Loucy (cell line): Measurements from ENCODE around the gene CERS5.

Source experiments
- EZH2phosphoT487 ChIP-seq: fragments of 200-600 bp; IDR thresholded peaks from 2 replicates; pipeline ENCODE4 v1.6.1; 2018; ENCODE audit warnings: antibody characterized with exemption, mild to moderate bottlenecking, moderate library complexity, borderline replicate concordance
- TF ChIP-seq, protein P1 (sequence below): fragments of 200-600 bp; sonication (generic); conservative IDR thresholded peaks from 2 replicates; pipeline ENCODE4 v1.5.1; 2014; ENCODE audit warnings: mild to moderate bottlenecking, antibody characterized with exemption, low read length

DNA sequence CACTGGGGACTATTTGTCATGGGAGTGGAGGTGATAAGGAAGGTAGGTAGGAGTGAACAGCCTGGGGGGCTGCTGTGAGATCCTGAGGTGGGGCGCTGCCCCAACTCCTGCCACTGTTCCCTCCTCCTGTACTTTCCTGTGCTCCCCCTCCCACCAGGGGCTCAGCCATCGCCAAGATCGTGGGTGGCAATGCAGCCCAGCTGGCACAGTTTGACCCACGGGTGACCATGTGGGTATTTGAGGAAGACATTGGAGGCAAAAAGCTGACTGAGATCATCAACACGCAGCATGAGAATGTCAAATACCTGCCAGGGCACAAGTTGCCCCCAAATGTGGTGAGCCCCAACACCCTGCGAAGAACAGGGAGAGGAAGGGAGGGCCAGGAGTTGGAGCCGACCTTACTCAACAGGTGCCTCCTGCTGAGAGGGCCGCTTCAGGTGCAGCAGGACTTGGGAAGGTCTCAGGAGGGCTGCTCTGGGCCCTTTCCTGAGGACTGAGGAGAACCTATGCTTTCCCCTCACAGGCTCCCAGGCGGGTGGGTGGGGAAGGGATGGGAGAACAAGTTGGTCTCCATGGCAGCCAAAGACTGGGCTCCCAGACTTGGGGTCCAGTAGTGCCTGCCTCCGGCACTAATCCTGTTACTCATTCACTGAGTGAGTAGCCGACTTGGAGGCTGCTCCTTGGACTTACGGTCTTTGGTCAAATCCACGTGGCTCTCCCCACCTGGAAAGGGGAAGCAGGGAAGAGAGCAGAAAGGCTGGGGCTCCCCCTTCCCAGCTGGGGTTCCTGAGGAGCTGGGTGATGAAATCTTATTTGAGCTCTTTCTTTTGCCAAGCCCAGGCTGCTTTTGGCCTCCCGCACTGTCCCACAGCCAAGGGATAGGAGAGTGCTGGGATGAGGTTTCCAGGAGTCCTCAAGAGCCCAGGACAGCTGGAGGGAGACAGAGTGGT, 62.5 kb downstream of the CERS5 start:
- TF ChIP-seq, protein P1, sequence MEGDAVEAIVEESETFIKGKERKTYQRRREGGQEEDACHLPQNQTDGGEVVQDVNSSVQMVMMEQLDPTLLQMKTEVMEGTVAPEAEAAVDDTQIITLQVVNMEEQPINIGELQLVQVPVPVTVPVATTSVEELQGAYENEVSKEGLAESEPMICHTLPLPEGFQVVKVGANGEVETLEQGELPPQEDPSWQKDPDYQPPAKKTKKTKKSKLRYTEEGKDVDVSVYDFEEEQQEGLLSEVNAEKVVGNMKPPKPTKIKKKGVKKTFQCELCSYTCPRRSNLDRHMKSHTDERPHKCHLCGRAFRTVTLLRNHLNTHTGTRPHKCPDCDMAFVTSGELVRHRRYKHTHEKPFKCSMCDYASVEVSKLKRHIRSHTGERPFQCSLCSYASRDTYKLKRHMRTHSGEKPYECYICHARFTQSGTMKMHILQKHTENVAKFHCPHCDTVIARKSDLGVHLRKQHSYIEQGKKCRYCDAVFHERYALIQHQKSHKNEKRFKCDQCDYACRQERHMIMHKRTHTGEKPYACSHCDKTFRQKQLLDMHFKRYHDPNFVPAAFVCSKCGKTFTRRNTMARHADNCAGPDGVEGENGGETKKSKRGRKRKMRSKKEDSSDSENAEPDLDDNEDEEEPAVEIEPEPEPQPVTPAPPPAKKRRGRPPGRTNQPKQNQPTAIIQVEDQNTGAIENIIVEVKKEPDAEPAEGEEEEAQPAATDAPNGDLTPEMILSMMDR: no peak
- no peak for TF ChIP-seq EZH2phosphoT487
